GM18873 (cell line): ENCODE results near the gene NUTM2A.
"Not testable (repeated sequence)": the region's sequence is repeated elsewhere in the genome, so short reads cannot be mapped to it uniquely, and the experiment has no call there.

ENCODE experiments used
- ATAC-seq: cut with Tn5 transposase; IDR thresholded peaks from one replicate; pipeline ENCODE4 v1.9.1; 2021; ENCODE audit warnings: mild to moderate bottlenecking, moderate library complexity, moderate number of reproducible peaks; ENCODE audit not compliant: unreplicated experiment, low FRiP score

The NUTM2A gene

GRCh38 chr10:87247335-87247734 is 22.1 kb downstream of the NUTM2A start:
- ATAC-seq, result not testable (repeated sequence)

- not testable (repeated sequence) for ATAC-seq
Observed at GRCh38 chr10:87248818-87249353, 23.6 kb downstream of the NUTM2A start.

GRCh38 chr10:87280749-87281392 is 55.6 kb downstream of the NUTM2A start:
- ATAC-seq, result not testable (repeated sequence)
